HEK293T (cell line): ENCODE data around the gene TBPL1.

Source experiments
- ARNT ChIP-seq: fragments of 450-650 bp; IDR thresholded peaks from 2 replicates; pipeline ENCODE4 v1.6.1; 2017; ENCODE audit warnings: mild to moderate bottlenecking
- BHLHE40 ChIP-seq: fragments of 450-650 bp; IDR thresholded peaks from 2 replicates; pipeline ENCODE4 v1.6.1; 2016; ENCODE audit warnings: mild to moderate bottlenecking, moderate library complexity, borderline replicate concordance
- FOXM1 ChIP-seq: fragments of 450-650 bp; IDR thresholded peaks from 2 replicates; pipeline ENCODE4 v1.6.1; 2017; ENCODE audit warnings: mild to moderate bottlenecking, borderline replicate concordance
- HDGF ChIP-seq: fragments of 450-650 bp; IDR thresholded peaks from 2 replicates; pipeline ENCODE4 v1.6.1; 2017; ENCODE audit warnings: antibody characterized with exemption, borderline replicate concordance
- PKNOX1 ChIP-seq: fragments of 450-650 bp; IDR thresholded peaks from 2 replicates; pipeline ENCODE4 v1.6.1; 2016
- SP1 ChIP-seq: fragments of 450-650 bp; IDR thresholded peaks from 2 replicates; pipeline ENCODE4 v1.6.1; 2017

GRCh38 chr6:134003542-134003951, 50.5 kb downstream of the TBPL1 start:
- TF ChIP-seq FOXM1 (no peak), ARNT (no peak), BHLHE40 (no peak), PKNOX1 (no peak), SP1 (no peak), HDGF (no peak)
